ENCODE results near the gene HSD17B12.

HSD17B12 gene

GRCh38 chr11:43904742-43905535, 224.4 kb downstream of the HSD17B12 start:
- Histone ChIP-seq H2AFZ (ENCODE audit: low read length, unreplicated experiment) (no peak overlapping the region), H3K36me3 (ENCODE audit: insufficient read depth, low read length) (peaks cover 8% of the 10 kb centered on the region; the same call in 1 of the 2 replicates), H3K27ac (ENCODE audit: low read depth, low read length) (peak overlapping the region; percentile 60; the same call in 1 of the 2 replicates), H3K27me3 (ENCODE audit: insufficient read depth, low read length) (no peaks in the 10 kb centered on the region), H3K4me3 (ENCODE audit: low read depth, low read length) (no peak overlapping the region), H3K79me2 (ENCODE audit: control insufficient read depth, insufficient read depth, low read length, unreplicated experiment) (peaks cover 3% of the 10 kb centered on the region), H3K4me1 (ENCODE audit: control insufficient read depth, insufficient read depth, low read length, unreplicated experiment) (peaks cover 23% of the 10 kb centered on the region)

- Histone ChIP-seq H3K79me2 (ENCODE audit: control insufficient read depth, insufficient read depth, low read length, unreplicated experiment) (peaks cover 3% of the 10 kb centered on the region), H3K4me3 (ENCODE audit: low read depth, low read length) (no peak overlapping the region), H3K27ac (ENCODE audit: low read depth, low read length) (peak overlapping the region; percentile 60; the same call in 1 of the 2 replicates), H3K27me3 (ENCODE audit: insufficient read depth, low read length) (no peaks in the 10 kb centered on the region), H2AFZ (ENCODE audit: low read length, unreplicated experiment) (no peak overlapping the region), H3K36me3 (ENCODE audit: insufficient read depth, low read length) (peaks cover 11% of the 10 kb centered on the region; the same call in 1 of the 2 replicates), H3K4me1 (ENCODE audit: control insufficient read depth, insufficient read depth, low read length, unreplicated experiment) (peaks cover 23% of the 10 kb centered on the region)
Measured at GRCh38 chr11:43905813-43906241, 225.3 kb downstream of the HSD17B12 start.
